Limb (tissue), 2 donors: Measurements from ENCODE around the gene SRP72.

ENCODE experiments used
- DNase-seq, 2 donors: peaks; one replicate each; pipeline ENCODE4 v3.0.0-alpha.2; 2016; ENCODE audit errors: extremely low spot score in 2 of 2

SRP72 gene

GRCh38 chr4:56544573-56545131 lies 77.2 kb downstream of the SRP72 start:
- DNase-seq, result peak; percentile 86 to 93

GRCh38 chr4:56550642-56551041 lies 83.2 kb downstream of the SRP72 start:
- DNase-seq, result no peak

GRCh38 chr4:56551516-56551915 lies 84.1 kb downstream of the SRP72 start:
- no peak for DNase-seq

- DNase-seq, result no peak
These were observed 84.9 kb downstream of the SRP72 start for GRCh38 chr4:56552273-56552672.
